ENCODE results near the gene ZSCAN10. TPM values are rescaled to one million over a fixed set of nuclear protein-coding genes. Genes with fewer than 3 reads are reported as not detected.
A peak's percentile ranks its signal among the peaks of the same experiment; 100 is the strongest.

Gene ZSCAN10
- under 1 TPM; 0.29 to 0.35 TPM for total RNA-seq

GRCh38 chr16:3098459-3099394 is at the start of gene ZSCAN10:
ZSCAN10 (minus strand) TSS chr16:3099294; CDS start chr16:3092937, 6,357 bp downstream.
- ChIA-PET CTCF (interaction anchor here (1.1 to 6.2 kb wide), 6 partner anchors 8 to 40 kb away, joined by 3 to 38 read pairs (median 11); partner anchors contain the start of gene ZNF213), POLR2A (interaction anchor here (1.2 kb wide), 1 partner anchor 60 kb away, joined by 3 read pairs; no protein-coding TSS in a partner anchor)
- H3K4me1 Mint-ChIP-seq = peaks cover 76% of the 10 kb centered on the region
- no peaks in the 10 kb centered on the region for H3K27me3 Mint-ChIP-seq
- DNase-seq = no peak
- no peaks in the 10 kb centered on the region for H3K9me3 Mint-ChIP-seq
- peak within 1 kb of the TSS; percentile 84 for H3K4me3 Mint-ChIP-seq
- H3K27ac Mint-ChIP-seq = peak within 1 kb of the TSS; percentile 91
- H3K36me3 Mint-ChIP-seq (ENCODE audit: low read depth) = no peaks in the 10 kb centered on the region

GRCh38 chr16:3148256-3149192 is 49.4 kb upstream of the ZSCAN10 start:
- Mint-ChIP-seq H3K9me3 (no peaks in the 10 kb centered on the region), H3K27ac (peak overlapping the region; percentile 5), H3K4me1 (peaks cover 26% of the 10 kb centered on the region), H3K36me3 (ENCODE audit: low read depth) (no peaks in the 10 kb centered on the region), H3K4me3 (peak overlapping the region; percentile 58), H3K27me3 (peaks cover 16% of the 10 kb centered on the region)
- DNase-seq = no peak
- CTCF ChIA-PET = interaction anchor here (1.0 to 8.6 kb wide), 13 partner anchors 9 to 126 kb away, joined by 3 to 153 read pairs (median 4); partner anchors contain the start of gene ZNF213
- POLR2A ChIA-PET = no interaction called here

DNA sequence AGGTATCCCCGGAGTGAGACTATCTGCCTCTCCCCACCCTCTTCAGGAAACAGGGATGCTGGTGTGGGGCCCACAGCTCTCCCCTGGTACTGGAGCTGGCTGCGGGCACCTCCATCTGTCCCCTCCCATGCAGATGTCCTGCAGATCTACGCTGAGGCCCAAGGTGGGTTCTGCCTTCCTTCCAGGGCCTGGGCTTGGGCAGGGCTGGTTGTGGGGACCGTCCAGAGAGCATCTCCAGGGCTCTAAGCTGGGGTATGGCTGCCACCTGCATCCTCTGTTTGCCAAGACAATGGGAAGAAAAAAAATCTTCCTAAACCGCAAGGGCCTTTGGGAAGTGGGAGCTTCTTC is 48.6 kb upstream of the ZSCAN10 start:
- Mint-ChIP-seq H3K36me3 (ENCODE audit: low read depth) (peaks cover under 1% of the 10 kb centered on the region), H3K4me3 (no peak overlapping the region), H3K4me1 (peaks cover 24% of the 10 kb centered on the region), H3K9me3 (no peaks in the 10 kb centered on the region), H3K27me3 (peaks cover 13% of the 10 kb centered on the region), H3K27ac (no peak overlapping the region)
- DNase-seq = no peak
- CTCF ChIA-PET = interaction anchor here (1.0 to 8.6 kb wide), 10 partner anchors 8 to 126 kb away, joined by 3 to 153 read pairs (median 4); partner anchors contain the start of gene ZNF213
- POLR2A ChIA-PET = no interaction called here

- Mint-ChIP-seq H3K36me3 (ENCODE audit: low read depth) (peaks cover 6% of the 10 kb centered on the region), H3K27ac (no peak overlapping the region), H3K4me3 (no peak overlapping the region), H3K27me3 (peaks cover 8% of the 10 kb centered on the region), H3K9me3 (no peaks in the 10 kb centered on the region), H3K4me1 (peaks cover 19% of the 10 kb centered on the region)
- CTCF ChIA-PET = interaction anchor here (0.7 to 8.6 kb wide), 9 partner anchors 8 to 729 kb away, joined by 3 to 153 read pairs (median 4); partner anchors contain the start of gene ZNF213
- POLR2A ChIA-PET = no interaction called here
- no peak for DNase-seq
Measured at GRCh38 chr16:3147046-3147756, 48.1 kb upstream of the ZSCAN10 start.

DNA sequence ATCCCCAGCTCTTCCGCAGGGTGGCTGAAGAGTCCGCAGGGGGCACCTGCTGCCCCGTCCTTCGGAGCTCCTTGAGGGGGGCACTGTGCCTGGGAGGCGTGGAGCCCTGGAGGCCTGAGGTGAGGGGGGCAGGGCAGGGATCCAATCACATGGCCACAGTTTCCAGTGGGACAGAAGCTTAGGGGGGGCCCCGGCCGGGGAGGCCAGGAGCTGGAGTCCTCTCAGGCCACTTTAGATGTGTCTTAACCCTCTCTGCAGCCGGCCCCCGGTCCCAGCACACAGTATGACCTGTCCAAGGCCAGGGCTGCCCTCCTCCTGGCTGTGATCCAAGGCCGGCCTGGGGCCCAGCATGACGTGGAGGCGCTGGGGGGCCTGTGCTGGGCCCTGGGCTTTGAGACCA is 46.6 kb upstream of the ZSCAN10 start:
- H3K9me3 Mint-ChIP-seq = no peaks in the 10 kb centered on the region
- H3K27me3 Mint-ChIP-seq = peaks cover 1% of the 10 kb centered on the region
- ChIA-PET CTCF (interaction anchor here (0.9 to 8.6 kb wide), 3 partner anchors 13 to 115 kb away, joined by 3 to 153 read pairs (median 3); partner anchors contain the start of gene ZNF213), POLR2A (no interaction called here)
- DNase-seq = no peak
- peak overlapping the region; percentile 22 for H3K27ac Mint-ChIP-seq
- H3K4me3 Mint-ChIP-seq = no peak overlapping the region
- H3K4me1 Mint-ChIP-seq = peaks cover 10% of the 10 kb centered on the region
- H3K36me3 Mint-ChIP-seq (ENCODE audit: low read depth) = peaks cover 13% of the 10 kb centered on the region

DNA sequence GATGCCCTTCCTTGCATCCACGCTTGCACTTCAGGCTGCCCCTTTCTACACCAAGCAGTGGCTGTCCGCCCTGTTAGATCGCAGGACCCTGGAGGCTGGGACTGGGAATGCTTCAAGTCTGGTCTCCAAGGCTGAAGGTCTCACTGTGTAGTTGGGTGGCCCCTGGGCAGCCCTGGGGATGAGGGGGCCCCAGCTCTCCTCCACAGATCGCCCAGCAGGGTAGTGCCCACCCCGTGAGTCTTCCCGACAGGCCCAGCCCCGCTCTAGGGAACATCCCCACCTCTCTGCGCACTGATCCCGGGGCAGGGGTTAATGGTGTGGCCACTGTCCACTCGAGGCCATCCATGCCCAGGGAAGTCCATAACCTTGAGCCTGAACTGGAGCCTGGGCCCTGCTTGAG is 46.1 kb upstream of the ZSCAN10 start:
- H3K4me1 Mint-ChIP-seq = peaks cover 8% of the 10 kb centered on the region
- H3K4me3 Mint-ChIP-seq = no peak overlapping the region
- CTCF ChIA-PET = interaction anchor here (0.9 to 8.6 kb wide), 4 partner anchors 12 to 115 kb away, joined by 3 to 153 read pairs (median 6); partner anchors contain the start of gene ZNF213
- POLR2A ChIA-PET = interaction anchor here (1.2 kb wide), 1 partner anchor 10 kb away, joined by 3 read pairs; the partner anchor contains the start of gene ZNF213
- no peak for DNase-seq
- peaks cover 13% of the 10 kb centered on the region for H3K36me3 Mint-ChIP-seq (ENCODE audit: low read depth)
- H3K27me3 Mint-ChIP-seq = no peaks in the 10 kb centered on the region
- H3K27ac Mint-ChIP-seq = peak overlapping the region; percentile 22
- no peaks in the 10 kb centered on the region for H3K9me3 Mint-ChIP-seq

DNA sequence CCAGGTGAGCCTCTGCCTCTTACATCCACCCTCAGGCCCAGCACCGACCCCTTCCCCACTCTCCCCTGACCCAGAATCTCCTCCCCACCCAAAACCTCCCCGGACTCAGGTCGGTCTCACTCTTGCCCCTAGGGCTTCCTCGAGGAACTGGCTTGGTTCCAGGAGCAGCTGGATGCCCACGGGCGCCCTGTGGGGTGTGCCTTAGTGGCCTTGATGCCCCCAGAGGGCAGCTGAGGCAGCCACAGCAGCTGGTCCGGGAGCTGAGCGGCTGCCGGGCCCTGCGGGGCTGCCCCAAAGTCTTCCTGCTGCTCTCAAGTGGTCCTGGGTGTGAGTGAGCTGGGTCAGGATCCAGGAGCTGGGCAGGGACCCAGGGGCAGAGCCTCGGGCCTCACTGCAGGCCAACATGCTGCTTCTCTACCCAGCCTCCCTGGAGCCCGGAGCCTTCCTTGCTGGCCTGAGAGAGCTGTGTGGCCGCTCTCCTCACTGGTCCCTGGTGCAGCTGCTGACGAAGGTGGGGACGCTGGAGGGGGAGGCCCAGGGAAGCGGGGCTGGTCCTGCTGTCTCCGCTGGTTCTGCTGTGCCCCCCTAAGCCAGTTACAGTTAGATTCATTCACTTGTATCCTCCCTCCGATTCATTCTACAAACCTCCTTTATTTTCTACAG is 45.4 kb upstream of the ZSCAN10 start:
- Mint-ChIP-seq H3K27me3 (no peaks in the 10 kb centered on the region), H3K36me3 (ENCODE audit: low read depth) (peaks cover 13% of the 10 kb centered on the region), H3K27ac (no peak overlapping the region), H3K9me3 (no peaks in the 10 kb centered on the region), H3K4me1 (peaks cover 3% of the 10 kb centered on the region), H3K4me3 (no peak overlapping the region)
- DNase-seq = no peak
- POLR2A ChIA-PET = interaction anchor here (0.5 to 1.2 kb wide), 2 partner anchors 9 to 222 kb away, joined by 3 to 10 read pairs; partner anchors contain the start of gene ZNF213
- CTCF ChIA-PET = interaction anchor here (0.7 to 8.6 kb wide), 6 partner anchors 8 to 114 kb away, joined by 3 to 153 read pairs (median 4); partner anchors contain the start of gene ZNF213

DNA sequence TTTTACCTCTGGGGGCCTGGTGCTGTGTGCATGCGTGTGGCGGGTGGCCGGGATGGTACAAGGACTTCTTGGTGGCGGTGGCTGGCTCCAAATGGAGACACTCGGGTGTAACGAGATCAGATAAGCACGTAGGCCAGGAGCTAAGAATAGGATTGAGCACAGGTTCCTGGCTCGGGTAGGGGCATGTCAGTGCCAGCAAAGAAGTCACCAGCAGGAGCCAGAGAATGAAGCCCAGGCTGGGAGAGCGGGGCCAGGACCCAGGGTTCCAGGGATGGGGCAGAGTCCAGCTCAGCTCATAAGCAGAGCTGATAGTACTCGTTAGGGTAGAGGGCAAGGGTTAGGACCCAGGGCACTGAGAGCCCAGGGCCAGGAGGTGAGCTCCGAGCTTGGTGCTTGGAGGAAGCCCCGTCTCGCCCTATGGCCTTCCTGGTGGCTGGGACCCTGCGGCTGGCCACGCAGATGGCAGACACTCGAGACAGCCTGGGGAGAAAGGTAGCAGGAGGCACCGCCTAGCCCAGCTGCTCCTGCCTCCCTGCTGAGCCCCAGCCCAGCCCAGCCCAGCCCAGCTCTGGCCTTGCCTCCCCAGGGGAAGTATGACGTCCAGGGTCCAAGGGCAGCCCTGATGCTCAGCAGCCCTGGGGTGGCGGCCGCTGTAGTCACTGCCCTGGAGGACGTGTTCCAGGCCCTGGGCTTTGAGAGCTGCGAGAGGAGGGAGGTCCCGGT is 44.7 kb upstream of the ZSCAN10 start:
- Mint-ChIP-seq H3K4me3 (no peak overlapping the region), H3K27ac (no peak overlapping the region), H3K36me3 (ENCODE audit: low read depth) (peaks cover 13% of the 10 kb centered on the region), H3K4me1 (no peaks in the 10 kb centered on the region), H3K27me3 (no peaks in the 10 kb centered on the region), H3K9me3 (no peaks in the 10 kb centered on the region)
- POLR2A ChIA-PET = interaction anchor here (0.5 to 1.2 kb wide), 2 partner anchors 9 to 221 kb away, joined by 3 to 10 read pairs; partner anchors contain the start of gene ZNF213
- DNase-seq = no peak
- CTCF ChIA-PET = interaction anchor here (0.7 to 8.6 kb wide), 5 partner anchors 9 to 85 kb away, joined by 3 to 153 read pairs (median 5); partner anchors contain the start of gene ZNF213

- Mint-ChIP-seq H3K4me3 (no peak overlapping the region), H3K36me3 (ENCODE audit: low read depth) (peaks cover 13% of the 10 kb centered on the region), H3K27ac (no peak overlapping the region), H3K9me3 (no peaks in the 10 kb centered on the region), H3K27me3 (no peaks in the 10 kb centered on the region), H3K4me1 (no peaks in the 10 kb centered on the region)
- DNase-seq = no peak
- POLR2A ChIA-PET = no interaction called here
- CTCF ChIA-PET = interaction anchor here (1.0 to 8.6 kb wide), 5 partner anchors 9 to 84 kb away, joined by 3 to 153 read pairs (median 3); partner anchors contain the start of gene ZNF213
Measured at GRCh38 chr16:3143189-3143588, 44.1 kb upstream of the ZSCAN10 start.

- no peaks in the 10 kb centered on the region for H3K9me3 Mint-ChIP-seq
- no peaks in the 10 kb centered on the region for H3K4me1 Mint-ChIP-seq
- ChIA-PET CTCF (interaction anchor here (0.7 to 1.1 kb wide), 3 partner anchors 13 to 231 kb away, joined by 3 read pairs; no protein-coding TSS in a partner anchor), POLR2A (no interaction called here)
- peaks cover 13% of the 10 kb centered on the region for H3K36me3 Mint-ChIP-seq (ENCODE audit: low read depth)
- DNase-seq = no peak
- H3K4me3 Mint-ChIP-seq = no peak overlapping the region
- H3K27me3 Mint-ChIP-seq = no peaks in the 10 kb centered on the region
- H3K27ac Mint-ChIP-seq = no peak overlapping the region
Measured at GRCh38 chr16:3142770-3143169, 43.7 kb upstream of the ZSCAN10 start.

GRCh38 chr16:3142327-3142726 is 43.2 kb upstream of the ZSCAN10 start:
- CTCF ChIA-PET = interaction anchor here (0.7 to 1.1 kb wide), 3 partner anchors 13 to 231 kb away, joined by 3 read pairs; no protein-coding TSS in a partner anchor
- H3K4me1 Mint-ChIP-seq = no peaks in the 10 kb centered on the region

More at GRCh38 chr16:3142327-3142726, 43.2 kb upstream of the ZSCAN10 start:
- DNase-seq = no peak
- H3K27ac Mint-ChIP-seq = no peak overlapping the region
- POLR2A ChIA-PET = no interaction called here
- no peaks in the 10 kb centered on the region for H3K27me3 Mint-ChIP-seq
- H3K36me3 Mint-ChIP-seq (ENCODE audit: low read depth) = peaks cover 13% of the 10 kb centered on the region
- H3K4me3 Mint-ChIP-seq = no peak overlapping the region
- no peaks in the 10 kb centered on the region for H3K9me3 Mint-ChIP-seq

Data from activated CD4-positive, alpha-beta T cell treated with anti-CD3 and anti-CD28 coated beads, Interleukin-2, amount 10 ng/mL, durations not matched to agents 7 days and 5 days (primary cell).